ENCODE data around the gene PHACTR3.

- no peak for TF ChIP-seq POLR2AphosphoS5 (IDR thresholded peaks at IDR 0.05; ENCODE audit: insufficient read depth, low read depth, low read length)
- TF ChIP-seq POLR2A (IDR thresholded peaks at IDR 0.05; ENCODE audit: low read depth, low read length): no peak
- no peak for TF ChIP-seq CTCF (IDR thresholded peaks at IDR 0.05; ENCODE audit: extremely low read depth in 1 of 2, insufficient read depth in 1 of 2, low read depth in 1 of 2, low read length in 2 of 2)
- no peak for TF ChIP-seq EZH2 (IDR thresholded peaks at IDR 0.05; ENCODE audit: borderline replicate concordance, low read depth, low read length, severe bottlenecking)
- no peak for TF ChIP-seq MAX (IDR thresholded peaks at IDR 0.05; ENCODE audit: insufficient read depth, insufficient read length)
- TF ChIP-seq JUN (IDR thresholded peaks at IDR 0.05; ENCODE audit: borderline replicate concordance, insufficient read depth, insufficient read length, low read depth): no peak
- no peak for TF ChIP-seq MYC (IDR thresholded peaks at IDR 0.05; ENCODE audit: low read depth, low read length)
Observed at GRCh38 chr20:59767656-59768055, 163.3 kb downstream of the PHACTR3 start.
